ENCODE measurements around the gene PPP4R3A. TPM values are rescaled to one million over a fixed set of nuclear protein-coding genes. Genes with fewer than 3 reads are reported as not detected.

The PPP4R3A gene
- total RNA-seq, 1 experiment from 2014 or later = 124 TPM

DNA sequence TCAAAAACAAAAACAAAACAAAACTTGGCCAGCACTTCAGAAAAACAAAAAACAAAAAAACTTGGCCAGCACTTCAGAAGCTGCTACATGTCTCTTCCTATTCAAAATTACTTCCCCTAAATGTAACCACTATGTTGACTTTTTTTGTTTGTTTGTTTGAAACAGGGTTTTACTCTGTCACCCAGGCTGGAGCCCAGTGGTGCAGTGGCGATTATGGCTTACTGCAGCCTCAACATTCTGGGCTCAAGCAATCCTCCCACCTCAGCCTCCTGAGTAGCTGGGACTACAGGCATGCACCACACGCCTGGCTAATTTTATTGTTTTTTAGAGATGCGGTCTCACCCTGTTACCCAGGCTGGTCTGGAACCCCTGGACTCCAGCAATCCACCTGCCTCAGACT lies 38.0 kb upstream of the PPP4R3A start:
- H3K4me3 Mint-ChIP-seq = no peak overlapping the region
- ATAC-seq = no peak
- no peaks in the 10 kb centered on the region for H3K9me3 Mint-ChIP-seq
- no peak for TF ChIP-seq SMAD3 (CRISPR knock-in tag; IDR thresholded peaks at IDR 0.05; ENCODE audit: borderline replicate concordance)
- TF ChIP-seq ZNF281 (CRISPR knock-in tag; IDR thresholded peaks at IDR 0.05) = no peak
- TF ChIP-seq CREM (CRISPR knock-in tag; IDR thresholded peaks at IDR 0.05) = no peak
- no peak for TF ChIP-seq ZBTB43 (CRISPR knock-in tag; IDR thresholded peaks at IDR 0.05)
- TF ChIP-seq JAZF1 (CRISPR knock-in tag; IDR thresholded peaks at IDR 0.05) = no peak
- no peak for TF ChIP-seq ESRRA (CRISPR knock-in tag; IDR thresholded peaks at IDR 0.05; ENCODE audit: borderline replicate concordance)
- no peak for TF ChIP-seq TEAD1 (CRISPR knock-in tag; IDR thresholded peaks at IDR 0.05)
- no peak for TF ChIP-seq OVOL2 (CRISPR knock-in tag; IDR thresholded peaks at IDR 0.05; ENCODE audit: borderline replicate concordance)
- no peak for TF ChIP-seq ZNF671 (CRISPR knock-in tag; IDR thresholded peaks at IDR 0.05)
- TF ChIP-seq ETV6 (CRISPR knock-in tag; IDR thresholded peaks at IDR 0.05) = no peak
- TF ChIP-seq FOXP1 (CRISPR knock-in tag; IDR thresholded peaks at IDR 0.05; ENCODE audit: borderline replicate concordance) = no peak
- no peak for TF ChIP-seq NR1H2 (CRISPR knock-in tag; IDR thresholded peaks at IDR 0.05)
- H3K27me3 Mint-ChIP-seq (ENCODE audit: low read depth) = no peaks in the 10 kb centered on the region
- POLR2A ChIA-PET = interaction anchor here (0.6 kb wide), 1 partner anchor 24 kb away, joined by 6 read pairs; no protein-coding TSS in a partner anchor
- H3K4me1 Mint-ChIP-seq = no peaks in the 10 kb centered on the region
- CTCF ChIA-PET = interaction anchor here (0.9 kb wide), 1 partner anchor 34 kb away, joined by 3 read pairs; no protein-coding TSS in a partner anchor
- no peak for DNase-seq (ENCODE audit: low spot score)
- H3K27ac Mint-ChIP-seq = no peak overlapping the region
- H3K36me3 Mint-ChIP-seq = no peaks in the 10 kb centered on the region

DNA sequence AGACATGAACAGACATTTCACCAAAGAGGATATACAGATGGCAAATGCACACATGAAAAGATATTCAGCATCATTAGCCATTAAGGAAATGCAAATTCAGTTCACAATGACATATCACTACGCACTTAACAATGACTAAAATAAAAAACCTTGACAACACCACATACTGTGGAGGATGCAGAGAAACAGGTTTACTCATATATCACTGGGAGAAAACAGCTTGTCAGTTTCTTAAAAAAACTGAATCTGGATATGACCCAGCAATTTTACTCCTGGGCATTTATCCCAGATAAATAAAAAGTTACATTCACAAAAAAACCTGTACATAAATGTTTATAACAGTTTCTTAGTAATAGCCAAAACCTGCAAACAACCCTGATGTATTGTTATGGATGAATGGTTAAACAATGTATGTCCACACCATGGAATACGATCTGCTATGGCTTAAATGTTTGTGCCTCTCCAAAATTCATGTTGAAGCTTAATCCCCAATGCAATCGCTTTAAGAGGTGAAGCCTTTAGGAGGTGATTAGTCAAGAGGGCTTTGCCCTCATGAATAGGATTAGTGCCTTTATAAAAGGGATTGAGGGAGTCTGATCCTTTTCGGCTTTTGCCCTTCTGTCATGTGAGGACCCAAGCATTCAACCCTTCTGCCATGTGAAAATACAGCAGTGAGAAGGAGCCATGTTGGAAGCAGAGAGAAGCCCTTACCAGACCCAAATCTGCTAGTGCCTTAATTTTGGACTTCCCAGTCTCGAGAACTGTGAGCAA lies 36.0 kb upstream of the PPP4R3A start:
- Mint-ChIP-seq H3K27me3 (ENCODE audit: low read depth) (no peaks in the 10 kb centered on the region), H3K4me3 (no peak overlapping the region), H3K27ac (no peak overlapping the region), H3K4me1 (no peaks in the 10 kb centered on the region), H3K36me3 (no peaks in the 10 kb centered on the region), H3K9me3 (peaks cover 14% of the 10 kb centered on the region)
- ChIA-PET CTCF (interaction anchor here (0.5 kb wide), 1 partner anchor 78 kb away, joined by 3 read pairs; no protein-coding TSS in a partner anchor), POLR2A (no interaction called here)
- no peak for ATAC-seq
- DNase-seq (ENCODE audit: low spot score) = no peak
- TF ChIP-seq, protein P1, sequence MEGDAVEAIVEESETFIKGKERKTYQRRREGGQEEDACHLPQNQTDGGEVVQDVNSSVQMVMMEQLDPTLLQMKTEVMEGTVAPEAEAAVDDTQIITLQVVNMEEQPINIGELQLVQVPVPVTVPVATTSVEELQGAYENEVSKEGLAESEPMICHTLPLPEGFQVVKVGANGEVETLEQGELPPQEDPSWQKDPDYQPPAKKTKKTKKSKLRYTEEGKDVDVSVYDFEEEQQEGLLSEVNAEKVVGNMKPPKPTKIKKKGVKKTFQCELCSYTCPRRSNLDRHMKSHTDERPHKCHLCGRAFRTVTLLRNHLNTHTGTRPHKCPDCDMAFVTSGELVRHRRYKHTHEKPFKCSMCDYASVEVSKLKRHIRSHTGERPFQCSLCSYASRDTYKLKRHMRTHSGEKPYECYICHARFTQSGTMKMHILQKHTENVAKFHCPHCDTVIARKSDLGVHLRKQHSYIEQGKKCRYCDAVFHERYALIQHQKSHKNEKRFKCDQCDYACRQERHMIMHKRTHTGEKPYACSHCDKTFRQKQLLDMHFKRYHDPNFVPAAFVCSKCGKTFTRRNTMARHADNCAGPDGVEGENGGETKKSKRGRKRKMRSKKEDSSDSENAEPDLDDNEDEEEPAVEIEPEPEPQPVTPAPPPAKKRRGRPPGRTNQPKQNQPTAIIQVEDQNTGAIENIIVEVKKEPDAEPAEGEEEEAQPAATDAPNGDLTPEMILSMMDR (IDR thresholded peaks at IDR 0.05) = no peak
- TF ChIP-seq FOXJ3 (CRISPR knock-in tag; IDR thresholded peaks at IDR 0.05; ENCODE audit: borderline replicate concordance) (no peak), ZNF671 (CRISPR knock-in tag; IDR thresholded peaks at IDR 0.05) (no peak), EMX1 (CRISPR knock-in tag; IDR thresholded peaks at IDR 0.05) (no peak), ZNF263 (CRISPR knock-in tag; IDR thresholded peaks at IDR 0.05; ENCODE audit: low read depth) (no peak), NFE2L1 (CRISPR knock-in tag; IDR thresholded peaks at IDR 0.05) (no peak), ZNF423 (CRISPR knock-in tag; IDR thresholded peaks at IDR 0.05) (no peak), FOXK1 (CRISPR knock-in tag; IDR thresholded peaks at IDR 0.05) (no peak), ZNF396 (CRISPR knock-in tag; IDR thresholded peaks at IDR 0.05; ENCODE audit: borderline replicate concordance) (no peak), HMGA2 (CRISPR knock-in tag; IDR thresholded peaks at IDR 0.05) (no peak), HMGXB4 (CRISPR knock-in tag; IDR thresholded peaks at IDR 0.05) (no peak)
- TF ChIP-seq, protein P2, sequence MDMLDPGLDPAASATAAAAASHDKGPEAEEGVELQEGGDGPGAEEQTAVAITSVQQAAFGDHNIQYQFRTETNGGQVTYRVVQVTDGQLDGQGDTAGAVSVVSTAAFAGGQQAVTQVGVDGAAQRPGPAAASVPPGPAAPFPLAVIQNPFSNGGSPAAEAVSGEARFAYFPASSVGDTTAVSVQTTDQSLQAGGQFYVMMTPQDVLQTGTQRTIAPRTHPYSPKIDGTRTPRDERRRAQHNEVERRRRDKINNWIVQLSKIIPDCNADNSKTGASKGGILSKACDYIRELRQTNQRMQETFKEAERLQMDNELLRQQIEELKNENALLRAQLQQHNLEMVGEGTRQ (CRISPR knock-in tag; IDR thresholded peaks at IDR 0.05) = no peak
- TF ChIP-seq, protein P3, sequence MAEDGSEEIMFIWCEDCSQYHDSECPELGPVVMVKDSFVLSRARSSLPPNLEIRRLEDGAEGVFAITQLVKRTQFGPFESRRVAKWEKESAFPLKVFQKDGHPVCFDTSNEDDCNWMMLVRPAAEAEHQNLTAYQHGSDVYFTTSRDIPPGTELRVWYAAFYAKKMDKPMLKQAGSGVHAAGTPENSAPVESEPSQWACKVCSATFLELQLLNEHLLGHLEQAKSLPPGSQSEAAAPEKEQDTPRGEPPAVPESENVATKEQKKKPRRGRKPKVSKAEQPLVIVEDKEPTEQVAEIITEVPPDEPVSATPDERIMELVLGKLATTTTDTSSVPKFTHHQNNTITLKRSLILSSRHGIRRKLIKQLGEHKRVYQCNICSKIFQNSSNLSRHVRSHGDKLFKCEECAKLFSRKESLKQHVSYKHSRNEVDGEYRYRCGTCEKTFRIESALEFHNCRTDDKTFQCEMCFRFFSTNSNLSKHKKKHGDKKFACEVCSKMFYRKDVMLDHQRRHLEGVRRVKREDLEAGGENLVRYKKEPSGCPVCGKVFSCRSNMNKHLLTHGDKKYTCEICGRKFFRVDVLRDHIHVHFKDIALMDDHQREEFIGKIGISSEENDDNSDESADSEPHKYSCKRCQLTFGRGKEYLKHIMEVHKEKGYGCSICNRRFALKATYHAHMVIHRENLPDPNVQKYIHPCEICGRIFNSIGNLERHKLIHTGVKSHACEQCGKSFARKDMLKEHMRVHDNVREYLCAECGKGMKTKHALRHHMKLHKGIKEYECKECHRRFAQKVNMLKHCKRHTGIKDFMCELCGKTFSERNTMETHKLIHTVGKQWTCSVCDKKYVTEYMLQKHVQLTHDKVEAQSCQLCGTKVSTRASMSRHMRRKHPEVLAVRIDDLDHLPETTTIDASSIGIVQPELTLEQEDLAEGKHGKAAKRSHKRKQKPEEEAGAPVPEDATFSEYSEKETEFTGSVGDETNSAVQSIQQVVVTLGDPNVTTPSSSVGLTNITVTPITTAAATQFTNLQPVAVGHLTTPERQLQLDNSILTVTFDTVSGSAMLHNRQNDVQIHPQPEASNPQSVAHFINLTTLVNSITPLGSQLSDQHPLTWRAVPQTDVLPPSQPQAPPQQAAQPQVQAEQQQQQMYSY (CRISPR knock-in tag; IDR thresholded peaks at IDR 0.05) = no peak
